ENCODE results near the gene COL6A2.

GRCh38 chr21:46100426-46100825 is 2.5 kb downstream of the COL6A2 start:
- TF ChIP-seq CTCF (IDR thresholded peaks at IDR 0.05) (no peak), EZH2 (IDR thresholded peaks at IDR 0.05; ENCODE audit: borderline replicate concordance, insufficient read depth, low read depth, low read length, poor library complexity, severe bottlenecking) (no peak)

Measured in B cell (primary cell).